ENCODE measurements around the gene LCOR. TPM values are rescaled to one million over a fixed set of nuclear protein-coding genes. Genes with fewer than 3 reads are reported as not detected.
"Not testable (repeated sequence)": the region's sequence is repeated elsewhere in the genome, so short reads cannot be mapped to it uniquely, and the experiment has no call there.

Gene LCOR
- total RNA-seq, 1 donor from 2014 or later, result 40.7 TPM

- no peak for DNase-seq (ENCODE audit: low spot score)
Measured at GRCh38 chr10:96924861-96925260, 92.8 kb downstream of the LCOR start.

- DNase-seq (ENCODE audit: low spot score), result no peak
Measured at GRCh38 chr10:96930469-96930868, 98.4 kb downstream of the LCOR start.

GRCh38 chr10:96935148-96935547 lies 103.0 kb downstream of the LCOR start:
- no peak for DNase-seq (ENCODE audit: low spot score)

- DNase-seq (ENCODE audit: low spot score), result no peak
Measured at GRCh38 chr10:96935810-96936209, 103.7 kb downstream of the LCOR start.

- DNase-seq (ENCODE audit: low spot score), result not testable (repeated sequence)
Measured at GRCh38 chr10:96943161-96943560, 111.1 kb downstream of the LCOR start.

- DNase-seq (ENCODE audit: low spot score), result no peak
Measured at GRCh38 chr10:96947036-96947435, 114.9 kb downstream of the LCOR start.

GRCh38 chr10:96949039-96949683 lies 117.1 kb downstream of the LCOR start:
- no peak for DNase-seq (ENCODE audit: low spot score)

GRCh38 chr10:96951954-96952353 lies 119.9 kb downstream of the LCOR start:
- DNase-seq (ENCODE audit: low spot score), result no peak

GRCh38 chr10:96955794-96956193 lies 123.7 kb downstream of the LCOR start:
- no peak for DNase-seq (ENCODE audit: low spot score)

GRCh38 chr10:96958071-96958470 lies 126.0 kb downstream of the LCOR start:
- no peak for DNase-seq (ENCODE audit: low spot score)

- no peak for DNase-seq (ENCODE audit: low spot score)
Measured at GRCh38 chr10:96959733-96960132, 127.6 kb downstream of the LCOR start.

GRCh38 chr10:96960872-96961271 lies 128.8 kb downstream of the LCOR start:
- DNase-seq (ENCODE audit: low spot score), result no peak

- no peak for DNase-seq (ENCODE audit: low spot score)
Measured at GRCh38 chr10:96964131-96964530, 132.0 kb downstream of the LCOR start.

GRCh38 chr10:96967847-96968246 lies 135.7 kb downstream of the LCOR start:
- DNase-seq (ENCODE audit: low spot score), result no peak

GRCh38 chr10:96968682-96969423 lies 136.8 kb downstream of the LCOR start:
- DNase-seq (ENCODE audit: low spot score), result no peak

- DNase-seq (ENCODE audit: low spot score), result no peak
Measured at GRCh38 chr10:96971324-96971723, 139.2 kb downstream of the LCOR start.

GRCh38 chr10:96972264-96972663 lies 140.2 kb downstream of the LCOR start:
- DNase-seq (ENCODE audit: low spot score), result no peak

- no peak for DNase-seq (ENCODE audit: low spot score)
Measured at GRCh38 chr10:96973809-96974747, 142.0 kb downstream of the LCOR start.

- no peak for DNase-seq (ENCODE audit: low spot score)
Measured at GRCh38 chr10:96975136-96975535, 143.0 kb downstream of the LCOR start.

GRCh38 chr10:96978621-96979154 lies 146.6 kb downstream of the LCOR start:
- DNase-seq (ENCODE audit: low spot score), result no peak

- no peak for DNase-seq (ENCODE audit: low spot score)
Measured at GRCh38 chr10:96982149-96982930, 150.2 kb downstream of the LCOR start.
